Progenitor cell of endocrine pancreas (in vitro differentiated cells): ENCODE measurements around the gene UBE2I. TPM values are rescaled to one million over a fixed set of nuclear protein-coding genes. Genes with fewer than 3 reads are reported as not detected.
A peak's percentile ranks its signal among the peaks of the same experiment; 100 is the strongest.

Experiments used
- DNase-seq: peaks from one replicate; pipeline ENCODE4 v3.0.0; 2021; ENCODE audit warnings: low spot score; ENCODE audit not compliant: unreplicated experiment
- H3K27ac Mint-ChIP-seq: 2 replicates; pipeline ENCODE4 v1.8.0; 2021; ENCODE audit warnings: mild to moderate bottlenecking, moderate library complexity, mixed read lengths
- H3K27me3 Mint-ChIP-seq: 2 replicates; pipeline ENCODE4 v1.8.0; 2021; ENCODE audit warnings: mixed read lengths
- H3K36me3 Mint-ChIP-seq: 2 replicates; pipeline ENCODE4 v1.8.0; 2022; ENCODE audit warnings: mixed read lengths; ENCODE audit not compliant: insufficient read depth
- H3K4me1 Mint-ChIP-seq: 2 replicates; pipeline ENCODE4 v1.8.0; 2021; ENCODE audit warnings: low read depth, mixed read lengths
- H3K4me3 Mint-ChIP-seq: 2 replicates; pipeline ENCODE4 v1.8.0; 2021; ENCODE audit warnings: low read depth, mild to moderate bottlenecking, moderate library complexity, mixed read lengths
- H3K9me3 Mint-ChIP-seq: 2 replicates; pipeline ENCODE4 v1.8.0; 2021; ENCODE audit warnings: low read depth, mixed read lengths
- CTCF ChIP-seq: fragments of 200-600 bp; sonication (generic); IDR thresholded peaks from one replicate; pipeline ENCODE4 v1.5.0; 2021; ENCODE audit warnings: antibody characterized with exemption, mild to moderate bottlenecking; ENCODE audit not compliant: unreplicated experiment
- total RNA-seq: library from RNA; stranded (reverse); gene quantifications from 2 replicates; pipeline ENCODE4 v1.2.1, GENCODE V29; 2021

UBE2I gene
- total RNA-seq, 1 donor from 2014 or later, result 211 TPM

- H3K4me1 Mint-ChIP-seq, result peaks cover 20% of the 10 kb centered on the region
Observed at GRCh38 chr16:1298406-1298805, 11.0 kb upstream of the UBE2I start.

GRCh38 chr16:1299012-1299867 is 10.2 kb upstream of the UBE2I start:
- no peak for TF ChIP-seq CTCF
- peaks cover 20% of the 10 kb centered on the region for H3K4me1 Mint-ChIP-seq
- H3K36me3 Mint-ChIP-seq, result no peaks in the 10 kb centered on the region
- H3K27ac Mint-ChIP-seq, result peak overlapping the region; percentile 16
- H3K4me3 Mint-ChIP-seq, result no peak overlapping the region
- H3K27me3 Mint-ChIP-seq, result peaks cover 8% of the 10 kb centered on the region
- DNase-seq, result no peak
- no peaks in the 10 kb centered on the region for H3K9me3 Mint-ChIP-seq

More at GRCh38 chr16:1298406-1298805, 11.0 kb upstream of the UBE2I start:
- DNase-seq, result no peak
- no peaks in the 10 kb centered on the region for H3K9me3 Mint-ChIP-seq
- no peak overlapping the region for H3K4me3 Mint-ChIP-seq
- TF ChIP-seq CTCF, result no peak
- no peaks in the 10 kb centered on the region for H3K36me3 Mint-ChIP-seq
- H3K27ac Mint-ChIP-seq, result no peak overlapping the region
- H3K27me3 Mint-ChIP-seq, result peaks cover 8% of the 10 kb centered on the region

- Mint-ChIP-seq H3K27me3 (peaks cover 8% of the 10 kb centered on the region), H3K4me1 (peaks cover 17% of the 10 kb centered on the region), H3K9me3 (no peaks in the 10 kb centered on the region), H3K4me3 (no peak overlapping the region), H3K27ac (peak overlapping the region; percentile 16), H3K36me3 (no peaks in the 10 kb centered on the region)
- no peak for DNase-seq
- no peak for TF ChIP-seq CTCF
Observed at GRCh38 chr16:1299868-1300203, 9.6 kb upstream of the UBE2I start.

- Mint-ChIP-seq H3K36me3 (no peaks in the 10 kb centered on the region), H3K27ac (no peak overlapping the region), H3K4me1 (peaks cover 17% of the 10 kb centered on the region), H3K9me3 (no peaks in the 10 kb centered on the region), H3K4me3 (no peak overlapping the region), H3K27me3 (peaks cover 8% of the 10 kb centered on the region)
- DNase-seq, result peak; percentile 83
- peak; percentile 94 for TF ChIP-seq CTCF
Observed at GRCh38 chr16:1300664-1301476, 8.6 kb upstream of the UBE2I start.

- Mint-ChIP-seq H3K27me3 (peaks cover 8% of the 10 kb centered on the region), H3K4me3 (no peak overlapping the region), H3K9me3 (no peaks in the 10 kb centered on the region), H3K27ac (no peak overlapping the region), H3K4me1 (peaks cover 17% of the 10 kb centered on the region), H3K36me3 (no peaks in the 10 kb centered on the region)
- TF ChIP-seq CTCF, result no peak
- DNase-seq, result no peak
Observed at GRCh38 chr16:1301562-1301961, 7.9 kb upstream of the UBE2I start.
